ENCODE results near the gene PTGIS. TPM values are rescaled to one million over a fixed set of nuclear protein-coding genes. Genes with fewer than 3 reads are reported as not detected.

PTGIS gene
- total RNA-seq, 2 donors from 2014 or later = 14.1 to 20.9 TPM

GRCh38 chr20:49556621-49557020 lies 11.3 kb downstream of the PTGIS start:
- no peak overlapping the region for H3K27ac Mint-ChIP-seq
- no peak overlapping the region for H3K4me3 Mint-ChIP-seq
- H3K4me1 ChIP-seq (ENCODE audit: control insufficient read depth, insufficient read depth, low read length) = no peaks in the 10 kb centered on the region
- no peaks in the 10 kb centered on the region for H3K27me3 Mint-ChIP-seq (ENCODE audit: insufficient read depth)
- no peak overlapping the region for H3K9ac ChIP-seq (ENCODE audit: extremely low read depth, low read length, poor library complexity, severe bottlenecking)
- H3K36me3 ChIP-seq (ENCODE audit: control insufficient read depth, insufficient read depth, low read length) = no peaks in the 10 kb centered on the region
- H3K27me3 ChIP-seq (ENCODE audit: control insufficient read depth, insufficient read depth, low read length, poor library complexity, severe bottlenecking) = no peaks in the 10 kb centered on the region
- peaks cover 10% of the 10 kb centered on the region for H3K36me3 Mint-ChIP-seq (ENCODE audit: low read depth)
- no peak for DNase-seq
- no peak overlapping the region for H3K27ac ChIP-seq (ENCODE audit: low read depth, low read length)
- H3K4me3 ChIP-seq (ENCODE audit: low read length) = no peak overlapping the region
- peaks cover 29% of the 10 kb centered on the region for H3K9me3 ChIP-seq (ENCODE audit: control insufficient read depth, low read length)
- no peak for TF ChIP-seq CTCF (conservative IDR thresholded peaks at IDR 0.05)
- peaks cover 6% of the 10 kb centered on the region for H3K4me1 Mint-ChIP-seq
- H3K9me3 Mint-ChIP-seq = peaks cover 17% of the 10 kb centered on the region

GRCh38 chr20:49549801-49550551 lies 18.0 kb downstream of the PTGIS start:
- Mint-ChIP-seq H3K4me1 (peaks cover 3% of the 10 kb centered on the region), H3K9me3 (peaks cover 17% of the 10 kb centered on the region), H3K4me3 (no peak overlapping the region), H3K36me3 (ENCODE audit: low read depth) (peaks cover 18% of the 10 kb centered on the region), H3K27ac (no peak overlapping the region), H3K27me3 (ENCODE audit: insufficient read depth) (no peaks in the 10 kb centered on the region)
- Histone ChIP-seq H3K9ac (ENCODE audit: extremely low read depth, low read length, poor library complexity, severe bottlenecking) (no peak overlapping the region), H3K4me3 (ENCODE audit: low read length) (no peak overlapping the region), H3K9me3 (ENCODE audit: control insufficient read depth, low read length) (peaks cover 19% of the 10 kb centered on the region), H3K27ac (ENCODE audit: low read depth, low read length) (no peak overlapping the region), H3K36me3 (ENCODE audit: control insufficient read depth, insufficient read depth, low read length) (no peaks in the 10 kb centered on the region), H3K4me1 (ENCODE audit: control insufficient read depth, insufficient read depth, low read length) (no peaks in the 10 kb centered on the region), H3K27me3 (ENCODE audit: control insufficient read depth, insufficient read depth, low read length, poor library complexity, severe bottlenecking) (no peaks in the 10 kb centered on the region)
- DNase-seq = no peak
- no peak for TF ChIP-seq CTCF (conservative IDR thresholded peaks at IDR 0.05)
- WGBS, 2 experiments (ENCODE audit: insufficient coverage in 1 of 2, insufficient read length in 1 of 2) = 89 to 97% methylated on average over 4 to 8 of the region's 8 CpGs

GRCh38 chr20:49548371-49548947 lies 19.5 kb downstream of the PTGIS start:
- no peak overlapping the region for H3K4me3 ChIP-seq (ENCODE audit: low read length)
- H3K4me3 Mint-ChIP-seq = no peak overlapping the region
- TF ChIP-seq CTCF (conservative IDR thresholded peaks at IDR 0.05) = no peak
- H3K36me3 ChIP-seq (ENCODE audit: control insufficient read depth, insufficient read depth, low read length) = no peaks in the 10 kb centered on the region
- WGBS, 2 experiments (ENCODE audit: insufficient coverage in 1 of 2, insufficient read length in 1 of 2) = 67 to 93% methylated on average over 1 of the region's 1 CpG
- no peaks in the 10 kb centered on the region for H3K4me1 ChIP-seq (ENCODE audit: control insufficient read depth, insufficient read depth, low read length)
- no peak for DNase-seq
- no peaks in the 10 kb centered on the region for H3K27me3 Mint-ChIP-seq (ENCODE audit: insufficient read depth)
- peaks cover 4% of the 10 kb centered on the region for H3K9me3 ChIP-seq (ENCODE audit: control insufficient read depth, low read length)
- H3K36me3 Mint-ChIP-seq (ENCODE audit: low read depth) = peaks cover 19% of the 10 kb centered on the region
- H3K9me3 Mint-ChIP-seq = peaks cover 6% of the 10 kb centered on the region
- no peak overlapping the region for H3K27ac ChIP-seq (ENCODE audit: low read depth, low read length)
- peaks cover 3% of the 10 kb centered on the region for H3K4me1 Mint-ChIP-seq
- no peak overlapping the region for H3K9ac ChIP-seq (ENCODE audit: extremely low read depth, low read length, poor library complexity, severe bottlenecking)
- no peak overlapping the region for H3K27ac Mint-ChIP-seq
- H3K27me3 ChIP-seq (ENCODE audit: control insufficient read depth, insufficient read depth, low read length, poor library complexity, severe bottlenecking) = no peaks in the 10 kb centered on the region

All from endodermal cell (in vitro differentiated cells).